Parathyroid adenoma (tissue), 2 donors: Measurements from ENCODE around the gene BCR.

ENCODE experiments used
- H2AFZ ChIP-seq: fragments of 300-600 bp; sonication (generic); one replicate; pipeline ENCODE4 v1.7.0; 2017; ENCODE audit warnings: antibody characterized with exemption, mild to moderate bottlenecking
- H3K27ac ChIP-seq: fragments of 300-600 bp; sonication (generic); one replicate; pipeline ENCODE4 v1.7.0; 2017
- H3K27me3 ChIP-seq: fragments of 300-600 bp; sonication (generic); one replicate; pipeline ENCODE4 v1.7.0; 2017; ENCODE audit warnings: low read length; ENCODE audit not compliant: control insufficient read depth, insufficient read depth
- H3K36me3 ChIP-seq: fragments of 300-600 bp; sonication (generic); one replicate; pipeline ENCODE4 v1.7.0; 2017; ENCODE audit warnings: low read length; ENCODE audit not compliant: control insufficient read depth, insufficient read depth
- H3K4me1 ChIP-seq: fragments of 300-600 bp; sonication (generic); one replicate; pipeline ENCODE4 v1.7.0; 2017; ENCODE audit warnings: control low read depth
- H3K4me2 ChIP-seq: fragments of 300-600 bp; sonication (generic); one replicate; pipeline ENCODE4 v1.7.0; 2017; ENCODE audit warnings: low read length
- H3K4me3 ChIP-seq: fragments of 300-600 bp; sonication (generic); one replicate; pipeline ENCODE4 v1.7.0; 2017; ENCODE audit warnings: low read depth, low read length
- H3K79me2 ChIP-seq: fragments of 300-600 bp; sonication (generic); one replicate; pipeline ENCODE4 v1.7.0; 2017; ENCODE audit warnings: control low read depth
- H3K9ac ChIP-seq: fragments of 300-600 bp; sonication (generic); one replicate; pipeline ENCODE4 v1.7.0; 2017; ENCODE audit warnings: mild to moderate bottlenecking
- H3K9me3 ChIP-seq: fragments of 300-600 bp; sonication (generic); one replicate; pipeline ENCODE4 v1.7.0; 2017; ENCODE audit warnings: low read length; ENCODE audit not compliant: control insufficient read depth
- TF ChIP-seq, protein P1 (sequence below): fragments of 300-600 bp; sonication (generic); IDR thresholded peaks from one replicate; pipeline ENCODE4 v1.7.0; 2017; ENCODE audit warnings: antibody characterized with exemption, mild to moderate bottlenecking
- donor health status: primary hyperparathyroidism.

BCR gene

DNA sequence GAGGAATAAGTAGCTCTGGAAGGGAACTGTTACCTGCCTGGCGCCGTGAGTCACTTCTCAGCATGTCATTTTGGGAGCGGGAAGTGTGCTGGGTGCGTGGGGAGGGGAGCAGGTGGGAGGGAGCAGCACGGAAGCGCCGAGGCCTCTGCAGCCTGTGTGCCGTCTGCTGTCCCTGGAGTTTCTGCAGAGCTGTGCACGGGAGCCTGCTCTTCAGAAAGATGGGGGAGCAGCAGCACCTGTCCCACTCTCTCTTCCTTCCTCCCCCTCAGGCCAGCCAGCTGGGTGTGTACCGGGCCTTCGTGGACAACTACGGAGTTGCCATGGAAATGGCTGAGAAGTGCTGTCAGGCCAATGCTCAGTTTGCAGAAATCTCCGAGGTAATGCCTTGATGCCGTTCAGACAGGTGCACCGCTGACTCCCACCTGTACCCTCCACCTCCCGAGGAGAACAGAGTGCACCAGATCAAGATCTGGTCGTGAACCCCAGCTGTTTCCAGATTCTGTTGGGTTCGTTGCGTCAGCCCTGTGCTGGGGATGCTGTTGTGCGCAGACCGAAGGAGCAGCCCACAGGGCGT lies 87.9 kb downstream of the BCR start:
- TF ChIP-seq, protein P1, sequence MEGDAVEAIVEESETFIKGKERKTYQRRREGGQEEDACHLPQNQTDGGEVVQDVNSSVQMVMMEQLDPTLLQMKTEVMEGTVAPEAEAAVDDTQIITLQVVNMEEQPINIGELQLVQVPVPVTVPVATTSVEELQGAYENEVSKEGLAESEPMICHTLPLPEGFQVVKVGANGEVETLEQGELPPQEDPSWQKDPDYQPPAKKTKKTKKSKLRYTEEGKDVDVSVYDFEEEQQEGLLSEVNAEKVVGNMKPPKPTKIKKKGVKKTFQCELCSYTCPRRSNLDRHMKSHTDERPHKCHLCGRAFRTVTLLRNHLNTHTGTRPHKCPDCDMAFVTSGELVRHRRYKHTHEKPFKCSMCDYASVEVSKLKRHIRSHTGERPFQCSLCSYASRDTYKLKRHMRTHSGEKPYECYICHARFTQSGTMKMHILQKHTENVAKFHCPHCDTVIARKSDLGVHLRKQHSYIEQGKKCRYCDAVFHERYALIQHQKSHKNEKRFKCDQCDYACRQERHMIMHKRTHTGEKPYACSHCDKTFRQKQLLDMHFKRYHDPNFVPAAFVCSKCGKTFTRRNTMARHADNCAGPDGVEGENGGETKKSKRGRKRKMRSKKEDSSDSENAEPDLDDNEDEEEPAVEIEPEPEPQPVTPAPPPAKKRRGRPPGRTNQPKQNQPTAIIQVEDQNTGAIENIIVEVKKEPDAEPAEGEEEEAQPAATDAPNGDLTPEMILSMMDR = no peak
- no peak overlapping the region for H3K27ac ChIP-seq
- H3K9me3 ChIP-seq = no peaks in the 10 kb centered on the region
- H3K79me2 ChIP-seq = no peaks in the 10 kb centered on the region
- no peak overlapping the region for H3K9ac ChIP-seq
- H3K4me1 ChIP-seq = no peaks in the 10 kb centered on the region
- no peak overlapping the region for H3K4me2 ChIP-seq
- H3K4me3 ChIP-seq = no peak overlapping the region
- no peak overlapping the region for H2AFZ ChIP-seq
- no peaks in the 10 kb centered on the region for H3K36me3 ChIP-seq
- no peaks in the 10 kb centered on the region for H3K27me3 ChIP-seq

- Histone ChIP-seq H3K27ac (no peak overlapping the region), H3K4me3 (no peak overlapping the region), H2AFZ (no peak overlapping the region), H3K79me2 (no peaks in the 10 kb centered on the region), H3K4me1 (no peaks in the 10 kb centered on the region), H3K27me3 (no peaks in the 10 kb centered on the region), H3K36me3 (no peaks in the 10 kb centered on the region), H3K9ac (no peak overlapping the region), H3K9me3 (no peaks in the 10 kb centered on the region), H3K4me2 (peak overlapping the region; percentile 57)
- TF ChIP-seq, protein P1 = no peak
These were observed 88.6 kb downstream of the BCR start for GRCh38 chr22:23268877-23269276.

- Histone ChIP-seq H3K36me3 (no peaks in the 10 kb centered on the region), H3K27me3 (no peaks in the 10 kb centered on the region), H3K9ac (no peak overlapping the region), H3K9me3 (no peaks in the 10 kb centered on the region), H3K4me1 (no peaks in the 10 kb centered on the region), H3K27ac (no peak overlapping the region), H3K4me3 (no peak overlapping the region), H3K79me2 (no peaks in the 10 kb centered on the region), H2AFZ (no peak overlapping the region), H3K4me2 (peak overlapping the region; percentile 57)
- TF ChIP-seq, protein P1 = no peak
These were observed 89.3 kb downstream of the BCR start for GRCh38 chr22:23269441-23270211.

DNA sequence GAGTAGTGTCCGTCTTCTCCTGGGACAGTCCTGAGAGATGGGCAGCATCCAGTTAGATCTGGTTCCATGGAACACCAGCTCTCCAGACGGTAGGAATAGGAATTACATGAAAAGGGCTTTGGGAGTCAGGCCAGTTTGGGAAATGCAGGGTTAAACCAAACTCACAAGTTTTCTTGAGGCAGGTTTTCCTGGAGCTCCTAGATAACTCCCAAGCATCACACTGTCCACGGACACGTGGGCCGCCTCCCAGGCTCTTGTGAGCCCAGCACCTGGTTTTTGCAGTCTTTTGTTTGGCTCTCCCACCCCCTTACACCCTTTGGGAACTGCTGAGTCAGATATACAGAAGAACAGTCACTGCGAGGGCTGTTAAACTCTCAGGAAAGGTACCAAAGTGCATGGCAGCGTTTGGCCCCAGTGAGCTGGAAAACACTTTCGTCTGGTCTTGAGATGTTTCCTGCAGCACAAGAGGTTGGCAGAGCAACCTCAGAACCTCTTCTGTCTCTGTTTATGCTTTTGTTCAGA lies 90.0 kb downstream of the BCR start:
- Histone ChIP-seq H2AFZ (no peak overlapping the region), H3K4me3 (no peak overlapping the region), H3K4me2 (peak overlapping the region; percentile 57), H3K9ac (no peak overlapping the region), H3K9me3 (no peaks in the 10 kb centered on the region), H3K79me2 (no peaks in the 10 kb centered on the region), H3K4me1 (no peaks in the 10 kb centered on the region), H3K27ac (no peak overlapping the region), H3K36me3 (no peaks in the 10 kb centered on the region), H3K27me3 (no peaks in the 10 kb centered on the region)
- TF ChIP-seq, protein P1 = no peak
